T47D (cell line): Measurements from ENCODE around the gene NBAS.

Experiments
- DNase-seq, 2 experiments: peaks; one replicate each; pipeline versions ENCODE4 v3.0.0 to v3.0.0-alpha.2; 2011 to 2012; ENCODE audit warnings: low read depth in 1 of 2, low spot score in 1 of 2
- JUND ChIP-seq: IDR thresholded peaks from 2 replicates; pipeline ENCODE4 v1.6.1; 2012; ENCODE audit warnings: low read depth
- in situ Hi-C: cut with HindIII; loops from 2 replicates; pipeline ENCODE4 v1.10.0; 2016; ENCODE audit warnings: low sequenced_read_pairs, low pct_unique_long_range_greater_than_20kb

NBAS gene

DNA sequence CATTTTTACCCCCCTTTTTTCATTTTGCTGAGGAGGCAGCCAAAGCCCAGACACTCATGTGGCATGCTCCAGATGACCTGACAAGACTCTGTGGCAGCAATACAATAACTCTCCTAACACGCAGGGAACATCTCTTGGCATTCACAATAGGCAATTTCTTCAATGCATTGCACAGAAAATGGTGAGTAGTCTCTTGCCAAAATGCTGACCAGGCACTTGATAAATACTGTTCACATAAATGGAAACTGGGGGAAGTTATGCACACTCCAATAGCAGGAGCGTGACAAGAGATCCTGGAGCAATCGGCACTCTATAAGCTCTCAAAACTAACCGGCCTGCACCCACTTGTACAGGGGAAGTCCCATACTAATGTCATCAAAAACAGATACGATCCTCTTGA lies 66.3 kb downstream of the NBAS start:
- in situ Hi-C loops, result no loop called here
- no peak for TF ChIP-seq JUND
- no peak for DNase-seq

DNA sequence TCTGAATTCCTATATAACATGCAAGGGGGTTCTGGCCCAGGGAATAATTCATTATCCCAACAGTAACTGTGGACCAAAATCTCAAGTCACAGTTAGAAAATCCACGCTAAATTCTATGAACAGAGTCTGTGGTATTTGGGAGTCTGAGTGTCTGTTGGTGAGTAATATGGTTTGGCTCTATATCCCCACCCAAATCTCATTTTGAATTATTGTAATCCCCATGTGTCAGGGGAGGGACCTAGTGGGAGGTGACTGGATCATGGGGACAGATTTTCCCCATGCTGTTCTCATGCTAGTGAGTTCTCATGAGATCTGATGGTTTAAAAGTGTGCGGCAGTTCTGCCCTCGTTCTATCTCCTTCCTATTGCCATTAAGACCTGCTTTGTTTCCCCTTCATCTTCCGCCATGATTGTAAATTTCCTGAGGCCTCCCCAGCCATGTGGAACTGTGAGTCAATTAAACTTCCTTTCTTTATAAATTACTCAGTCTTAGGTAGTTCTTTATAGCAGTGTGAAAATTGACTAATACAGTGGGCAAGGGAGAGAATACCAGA lies 68.3 kb downstream of the NBAS start:
- DNase-seq, result no peak
- in situ Hi-C loops, result no loop called here
- no peak for TF ChIP-seq JUND

DNA sequence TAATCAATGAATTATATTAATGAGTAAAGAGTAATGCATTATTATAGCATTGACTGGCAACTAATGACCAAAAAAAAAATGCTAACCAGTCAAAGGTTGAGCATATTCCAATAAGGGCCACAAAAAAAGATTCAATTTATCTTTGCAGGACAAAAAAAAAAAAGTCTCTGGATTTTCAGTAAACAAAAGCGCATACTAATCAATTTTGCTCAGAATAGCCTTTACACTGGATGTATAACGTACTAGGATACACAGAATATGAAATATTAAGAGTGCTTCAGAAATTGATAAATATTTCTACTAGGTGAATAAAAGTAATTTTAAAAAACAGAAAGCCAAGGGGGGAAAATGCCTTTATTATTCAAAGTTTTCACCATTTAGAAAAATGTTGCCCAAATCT lies 74.4 kb downstream of the NBAS start:
- no peak for DNase-seq
- in situ Hi-C loops, result no loop called here
- no peak for TF ChIP-seq JUND

DNA sequence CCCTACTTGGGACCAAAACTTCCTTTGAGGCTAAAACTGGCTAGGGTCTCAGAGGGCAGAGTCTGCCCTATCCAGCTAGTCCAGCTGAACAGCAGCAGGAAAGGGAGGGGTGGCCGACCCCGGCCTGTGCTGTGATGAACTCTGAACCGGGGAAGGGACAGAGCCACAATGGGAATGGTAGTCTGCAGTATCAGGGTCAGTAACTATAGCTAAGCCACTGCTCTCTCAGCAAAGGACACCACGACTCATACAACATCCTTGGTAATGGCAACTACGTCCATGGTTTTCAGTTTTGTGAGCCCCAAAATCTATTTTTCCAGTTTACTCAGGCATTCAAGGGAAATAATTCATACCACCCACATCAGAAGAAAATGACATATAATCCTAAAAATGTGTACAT lies 75.2 kb downstream of the NBAS start:
- no peak for TF ChIP-seq JUND
- no peak for DNase-seq
- in situ Hi-C loops, result no loop called here

DNA sequence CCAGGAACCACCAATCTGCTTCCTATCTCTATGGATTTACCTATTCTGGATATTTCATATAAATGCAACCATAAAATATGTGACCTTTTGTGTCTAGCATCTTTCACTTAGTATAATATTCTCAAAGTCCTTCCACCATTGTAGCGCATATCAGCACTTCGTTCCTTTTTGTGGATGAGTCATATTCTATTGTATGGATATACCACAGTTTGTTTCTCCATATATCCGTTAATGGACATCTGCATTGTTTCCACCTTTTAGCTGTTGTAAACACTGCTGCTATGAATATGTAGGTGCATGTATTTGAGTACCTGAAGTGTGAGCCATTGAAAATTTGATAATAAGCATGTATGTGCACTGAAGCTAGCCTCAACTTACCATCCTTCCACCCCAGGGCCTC lies 80.1 kb downstream of the NBAS start:
- no peak for TF ChIP-seq JUND

DNA sequence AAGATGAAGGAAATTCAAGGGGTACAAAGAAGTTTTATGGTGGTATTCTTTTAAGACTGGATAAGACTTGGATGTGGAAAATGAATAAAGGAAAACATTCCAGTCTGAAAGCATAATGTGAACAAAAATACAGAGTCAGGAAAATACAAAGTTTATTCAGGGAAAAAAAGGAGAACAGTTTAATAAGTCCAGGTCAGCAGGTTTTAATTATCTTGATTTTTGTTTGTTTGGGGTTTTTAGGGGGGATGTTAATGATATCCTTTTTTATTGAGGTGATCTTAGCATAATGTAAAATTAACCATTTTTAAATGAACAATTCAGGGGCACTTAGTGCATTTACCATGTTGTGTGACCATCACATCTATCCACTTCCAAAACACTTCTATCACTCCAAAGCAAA lies 80.6 kb downstream of the NBAS start:
- DNase-seq, result no peak
- in situ Hi-C loops, result no loop called here
- no peak for TF ChIP-seq JUND

More for the DNA sequence above, 80.1 kb downstream of the NBAS start:
- in situ Hi-C loops, result no loop called here
- DNase-seq, result no peak

DNA sequence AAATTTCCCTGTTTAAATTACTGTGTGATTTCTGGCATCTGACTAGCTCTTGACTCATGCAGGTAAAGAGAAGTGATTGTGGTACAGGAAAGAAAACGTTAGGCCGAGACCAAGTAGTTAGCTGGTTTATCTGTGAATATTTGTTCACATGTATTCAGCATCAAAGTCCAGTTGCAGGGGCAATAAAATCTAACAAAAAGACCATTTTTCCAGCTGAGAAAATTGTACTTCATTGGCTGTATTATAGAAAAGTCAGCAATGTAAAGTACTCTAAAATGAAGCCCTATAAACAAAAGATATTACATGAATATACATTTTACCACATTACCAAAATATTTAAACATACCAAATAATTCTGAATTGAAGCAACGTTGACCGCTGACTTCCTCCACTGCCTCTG lies 88.3 kb downstream of the NBAS start:
- DNase-seq, result no peak
- in situ Hi-C loops, result no loop called here
- no peak for TF ChIP-seq JUND

DNA sequence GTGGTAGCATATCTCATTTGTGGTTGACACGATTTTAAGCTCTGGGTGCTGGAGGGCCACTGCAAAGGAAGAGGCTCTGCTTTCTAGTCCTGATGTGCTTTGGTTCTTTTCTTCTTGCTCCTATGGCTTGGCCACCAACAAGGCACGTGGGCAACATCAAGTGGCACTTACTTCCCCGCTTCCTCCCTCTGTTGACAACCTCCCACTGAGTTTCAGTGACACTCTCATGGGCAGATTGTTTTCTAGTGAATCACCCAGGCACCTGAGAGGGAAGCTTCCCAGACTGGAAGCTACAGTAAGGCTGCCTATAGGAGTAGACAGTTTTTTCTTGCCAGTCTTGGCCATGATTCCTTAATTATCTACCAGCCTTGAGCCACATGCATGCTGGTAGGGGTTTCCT lies 89.0 kb downstream of the NBAS start:
- DNase-seq, result no peak
- in situ Hi-C loops, result no loop called here
- TF ChIP-seq JUND, result no peak

DNA sequence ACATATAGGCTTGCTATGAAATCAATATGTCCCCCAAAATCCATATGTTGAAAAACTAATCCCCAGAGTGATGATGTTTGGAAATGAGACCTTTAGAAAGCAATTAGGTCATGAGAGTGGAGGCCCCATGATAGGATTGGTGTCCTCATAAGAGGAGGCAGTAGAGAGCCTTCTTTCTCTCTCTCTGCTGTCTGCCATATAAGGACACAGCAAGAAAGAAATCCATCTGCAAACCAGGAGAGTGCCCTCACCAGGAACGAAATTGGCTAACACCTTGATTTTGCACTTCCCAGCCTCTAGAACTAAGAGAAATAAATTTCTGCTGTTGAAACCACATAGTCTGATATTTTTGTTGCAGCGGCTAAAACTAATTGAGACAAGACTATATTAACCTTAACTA lies 89.5 kb downstream of the NBAS start:
- no peak for DNase-seq
- in situ Hi-C loops, result no loop called here
- TF ChIP-seq JUND, result no peak

DNA sequence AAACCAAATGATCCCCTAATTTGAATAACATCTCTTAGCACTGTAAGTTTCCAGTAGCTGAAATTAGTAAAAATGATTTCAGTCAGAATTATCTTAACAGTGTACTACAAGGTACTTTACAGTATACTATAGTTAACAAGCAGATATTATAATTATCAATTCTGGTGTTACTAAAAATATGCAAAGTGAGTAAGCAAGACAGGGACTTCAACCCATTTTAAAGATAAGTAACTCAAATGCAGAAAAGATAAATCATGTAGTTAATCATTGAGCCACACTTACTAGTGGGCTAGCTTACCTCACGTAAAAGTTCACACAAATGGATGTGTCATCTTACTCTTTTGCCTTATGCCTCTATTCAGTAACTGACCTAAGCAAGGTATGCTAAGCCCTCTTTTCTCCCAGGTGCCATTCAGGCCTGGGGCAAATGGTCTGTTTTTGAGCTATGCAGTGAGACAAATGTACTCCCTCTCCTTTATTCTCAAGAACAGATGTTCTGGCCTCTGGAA lies 101.0 kb downstream of the NBAS start:
- in situ Hi-C loops, result no loop called here
- no peak for DNase-seq
- TF ChIP-seq JUND, result no peak

DNA sequence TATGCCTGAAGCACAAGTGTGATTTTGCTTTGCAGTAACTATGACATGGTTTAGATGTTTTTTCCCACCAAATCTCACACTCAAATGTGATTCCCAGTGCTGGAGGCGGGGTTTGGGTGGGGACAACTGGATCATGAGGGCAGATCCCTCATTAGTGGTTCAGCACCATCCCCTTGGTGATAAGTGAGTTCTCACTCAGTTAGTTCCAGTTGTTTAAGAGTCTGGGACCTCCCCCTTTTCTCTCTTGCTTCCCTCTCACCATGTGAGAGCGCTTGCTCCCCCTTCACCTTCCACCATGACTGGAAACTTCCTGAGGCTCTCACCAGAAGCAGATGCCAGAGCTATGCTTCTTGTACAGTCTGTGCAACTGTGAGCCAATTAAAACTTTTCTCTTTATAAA lies 102.9 kb downstream of the NBAS start:
- TF ChIP-seq JUND, result no peak
- DNase-seq, result no peak
- in situ Hi-C loops, result no loop called here

DNA sequence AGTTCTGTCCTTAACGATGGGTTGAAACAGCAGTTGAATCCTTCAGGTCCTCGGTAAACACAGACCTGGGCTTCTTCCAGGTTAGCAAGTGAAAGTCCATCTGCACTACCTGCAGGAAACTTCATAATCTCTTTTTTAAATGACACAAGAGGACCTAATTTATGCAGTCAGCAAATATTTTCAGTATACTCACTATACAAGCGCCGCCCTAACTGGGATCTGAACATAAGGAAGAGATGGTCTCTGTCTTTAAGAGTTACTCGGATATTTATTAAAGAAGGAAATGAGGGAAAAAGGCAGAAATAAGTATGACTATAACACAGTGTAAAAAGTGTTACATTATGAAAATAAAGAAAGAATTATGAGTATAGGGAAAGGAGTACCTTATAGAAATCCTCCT lies 103.3 kb downstream of the NBAS start:
- no peak for DNase-seq
- no peak for TF ChIP-seq JUND
- in situ Hi-C loops, result no loop called here

DNA sequence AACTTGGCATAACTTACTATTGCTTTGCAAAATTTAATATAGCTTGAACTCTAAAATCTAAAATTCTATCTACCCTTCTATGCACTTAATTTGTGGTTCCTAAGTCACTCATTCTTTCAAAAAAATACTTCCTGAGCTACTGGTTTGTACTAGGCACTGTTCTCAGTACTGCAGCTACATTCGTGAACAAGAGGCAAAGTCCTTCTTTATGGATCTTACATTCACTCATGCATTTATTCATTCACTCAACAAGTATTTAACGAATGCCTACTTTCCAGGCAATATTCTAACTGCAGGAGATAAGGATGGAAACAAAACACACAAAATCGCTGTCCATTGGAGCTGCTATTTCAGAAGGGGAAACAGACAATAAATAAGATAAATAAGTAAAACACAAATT lies 104.8 kb downstream of the NBAS start:
- TF ChIP-seq JUND, result no peak
- no peak for DNase-seq
- in situ Hi-C loops, result no loop called here

DNA sequence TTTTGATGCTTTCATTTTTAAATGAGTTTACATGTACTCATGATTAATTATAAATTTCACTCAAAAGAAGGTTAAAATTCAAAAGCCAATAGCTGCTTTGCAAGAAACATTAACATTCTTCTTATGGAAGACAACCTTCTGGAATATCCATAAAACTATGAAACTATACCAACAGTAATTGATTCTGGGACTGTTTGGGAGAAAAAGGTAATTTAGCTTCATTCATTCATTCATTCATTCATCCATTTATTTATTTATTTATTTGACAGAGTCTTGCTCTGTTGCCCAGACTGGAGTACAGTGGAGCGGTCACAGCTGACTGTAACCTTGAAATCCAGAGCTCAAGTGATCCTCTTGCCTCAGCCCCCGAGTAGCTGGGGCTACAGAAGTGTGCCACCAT lies 110.3 kb downstream of the NBAS start:
- no peak for TF ChIP-seq JUND
- no peak for DNase-seq
- in situ Hi-C loops, result no loop called here
